HL-60 (cell line): Measurements from ENCODE around the gene PIM3.
A peak's percentile ranks its signal among the peaks of the same experiment; 100 is the strongest.

Source experiments
- DNase-seq, 2 experiments: peaks; one replicate each; pipeline ENCODE4 v3.0.0-alpha.2; 2010 to 2020; ENCODE audit warnings: low read depth in 1 of 2, low spot score in 1 of 2
- H3K27ac ChIP-seq: fragments of 250-450 bp; sonication (Bioruptor Pico); replicated peaks from 2 replicates; pipeline ENCODE4 v1.5.1; 2020; ENCODE audit warnings: mild to moderate bottlenecking, moderate library complexity
- H3K27me3 ChIP-seq: fragments of 250-450 bp; sonication (Bioruptor Pico); 2 replicates; pipeline ENCODE4 v1.5.1; 2021; ENCODE audit warnings: mild to moderate bottlenecking, moderate library complexity; ENCODE audit not compliant: insufficient read depth, poor library complexity, severe bottlenecking
- H3K4me3 ChIP-seq: replicated peaks from 2 replicates; pipeline ENCODE4 v1.5.1; 2011; ENCODE audit warnings: mild to moderate bottlenecking, control low read depth, low read length; ENCODE audit not compliant: insufficient read depth
- CTCF ChIP-seq: IDR thresholded peaks from one replicate; pipeline ENCODE4 v1.5.1; 2011; ENCODE audit warnings: low read length, control low read depth, inconsistent platforms; ENCODE audit not compliant: insufficient read depth
- GABPA ChIP-seq: IDR thresholded peaks from 2 replicates; pipeline ENCODE4 v1.6.1; 2012; ENCODE audit warnings: low read depth
- POLR2AphosphoS5 ChIP-seq: IDR thresholded peaks from 2 replicates; pipeline ENCODE4 v1.6.1; 2012; ENCODE audit warnings: low read depth
- REST ChIP-seq: IDR thresholded peaks from 2 replicates; pipeline ENCODE4 v1.6.1; 2012; ENCODE audit warnings: low read depth; ENCODE audit not compliant: insufficient replicate concordance
- SPI1 ChIP-seq: IDR thresholded peaks from 2 replicates; pipeline ENCODE4 v1.6.1; 2012; ENCODE audit warnings: low read depth, mild to moderate bottlenecking, borderline replicate concordance

The PIM3 gene

GRCh38 chr22:49933236-49934159, 27.1 kb upstream of the PIM3 start:
- H3K27ac ChIP-seq = no peak overlapping the region

GRCh38 chr22:49934160-49934890, 26.2 kb upstream of the PIM3 start:
- Histone ChIP-seq H3K27ac (no peak overlapping the region), H3K27me3 (no peaks in the 10 kb centered on the region), H3K4me3 (no peak overlapping the region)
- TF ChIP-seq SPI1 (no peak), GABPA (no peak)
- DNase-seq = no peak

More at GRCh38 chr22:49933236-49934159, 27.1 kb upstream of the PIM3 start:
- TF ChIP-seq SPI1 (no peak), POLR2AphosphoS5 (no peak)
- no peaks in the 10 kb centered on the region for H3K27me3 ChIP-seq
- H3K4me3 ChIP-seq = no peak overlapping the region
- DNase-seq = no peak

- H3K27ac ChIP-seq = no peak overlapping the region
- peak in 1 of 2 experiments; percentile 29 for DNase-seq
- no peaks in the 10 kb centered on the region for H3K27me3 ChIP-seq
- no peak for TF ChIP-seq POLR2AphosphoS5
- no peak for TF ChIP-seq GABPA
- TF ChIP-seq SPI1 = no peak
- no peak for TF ChIP-seq CTCF
- no peak for TF ChIP-seq REST
- peak overlapping the region; percentile 36; the same call in 1 of the 2 replicates for H3K4me3 ChIP-seq
These were observed 25.5 kb upstream of the PIM3 start for GRCh38 chr22:49934891-49935557.

GRCh38 chr22:49935561-49935960, 25.0 kb upstream of the PIM3 start:
- TF ChIP-seq REST (no peak), SPI1 (no peak), POLR2AphosphoS5 (no peak), GABPA (no peak), CTCF (no peak)
- Histone ChIP-seq H3K4me3 (peak overlapping the region; percentile 36), H3K27ac (no peak overlapping the region), H3K27me3 (no peaks in the 10 kb centered on the region)
- no peak for DNase-seq
